Transverse colon (tissue), 4 donors: ENCODE data around the gene SLC26A6. TPM values are rescaled to one million over a fixed set of nuclear protein-coding genes. Genes with fewer than 3 reads are reported as not detected.

Source experiments
- DNase-seq: peaks from one replicate; pipeline ENCODE4 v3.0.0-alpha.2; 2019
- H3K27ac ChIP-seq, 4 donors: fragments of 200-600 bp; sonication (generic); 2 replicates each; pipeline ENCODE4 v1.5.1; 2016 to 2018; ENCODE audit warnings: inconsistent platforms in 4 of 4
- H3K27me3 ChIP-seq: fragments of 200-600 bp; sonication (generic); 2 replicates; pipeline ENCODE4 v1.5.1; 2017; ENCODE audit warnings: inconsistent platforms
- H3K36me3 ChIP-seq, 4 donors: fragments of 200-600 bp; sonication (generic); 2 replicates each; pipeline ENCODE4 v1.5.1; 2017 to 2019; ENCODE audit warnings: inconsistent platforms in 4 of 4
- H3K4me1 ChIP-seq, 4 donors: fragments of 200-600 bp; sonication (generic); 2 replicates each; pipeline ENCODE4 v1.5.1; 2017 to 2020; ENCODE audit warnings: inconsistent platforms in 4 of 4
- H3K4me3 ChIP-seq, 4 donors: fragments of 200-600 bp; sonication (generic); 1 replicate in 1 of 4; 2 replicates in 3 of 4; pipeline versions ENCODE4 v1.5.1 to v1.6.1; 2017 to 2019; ENCODE audit warnings: inconsistent platforms in 4 of 4
- H3K9me3 ChIP-seq, 2 donors: fragments of 200-600 bp; sonication (generic); 2 replicates each; pipeline ENCODE4 v1.5.1; 2017 to 2019; ENCODE audit warnings: inconsistent platforms in 2 of 2
- EP300 ChIP-seq: sonication (generic); formaldehyde crosslinking; IDR thresholded peaks from one replicate; pipeline ENCODE4 v1.6.1; 2017; ENCODE audit warnings: antibody characterized with exemption, low read depth
- POLR2A ChIP-seq: fragments of 450-650 bp; IDR thresholded peaks from one replicate; pipeline ENCODE4 v1.6.1; 2016; ENCODE audit warnings: antibody characterized with exemption, mild to moderate bottlenecking, moderate library complexity
- POLR2AphosphoS5 ChIP-seq, 3 donors: sonication (generic); formaldehyde crosslinking; IDR thresholded peaks; one replicate each; pipeline ENCODE4 v1.6.1; 2016; ENCODE audit warnings: antibody characterized with exemption in 3 of 3
- WGBS, 2 donors: methylation state at CpG; one replicate each; pipeline ENCODE4 v1.1.5; 2018; ENCODE audit warnings: low coverage in 1 of 2; 5-methylcytosine and 5-hydroxymethylcytosine counted together
- in situ Hi-C, 4 donors: fragments of 200-750 bp; cut with MboI; loops; one replicate each; pipeline versions ENCODE4 v1.15.0 to v1.15.1; 2017; ENCODE audit warnings: low sequenced_read_pairs in 3 of 4, low pct_ligation_motif_present in 1 of 4, low pct_unique_long_range_greater_than_20kb in 1 of 4
- intact Hi-C: fragments of 100-400 bp; cut with DNase I; formaldehyde crosslinking; loops from one replicate; pipeline ENCODE4 v1.15.1; 2023; ENCODE audit warnings: low total_unique reads
- total RNA-seq, 4 donors: library from RNA; depleted of rRNA; stranded (reverse); fragments of >200 nt; gene quantifications; one replicate each; pipeline ENCODE4 v1.1.0, GENCODE V29; 2016
- TF ChIP-seq, protein P1 (sequence below), 5 experiments: fragments of 200-600 bp in 3 of 5; fragments of 450-650 bp in 2 of 5; sonication (generic) in 3 of 5; IDR thresholded peaks; 1 replicate in 2 of 5; 2 replicates in 3 of 5; pipeline ENCODE4 v1.5.1; 2016 to 2017; ENCODE audit warnings: antibody characterized with exemption in 5 of 5, inconsistent platforms in 3 of 5, mild to moderate bottlenecking in 2 of 5, moderate library complexity in 1 of 5

The SLC26A6 gene, protein sequence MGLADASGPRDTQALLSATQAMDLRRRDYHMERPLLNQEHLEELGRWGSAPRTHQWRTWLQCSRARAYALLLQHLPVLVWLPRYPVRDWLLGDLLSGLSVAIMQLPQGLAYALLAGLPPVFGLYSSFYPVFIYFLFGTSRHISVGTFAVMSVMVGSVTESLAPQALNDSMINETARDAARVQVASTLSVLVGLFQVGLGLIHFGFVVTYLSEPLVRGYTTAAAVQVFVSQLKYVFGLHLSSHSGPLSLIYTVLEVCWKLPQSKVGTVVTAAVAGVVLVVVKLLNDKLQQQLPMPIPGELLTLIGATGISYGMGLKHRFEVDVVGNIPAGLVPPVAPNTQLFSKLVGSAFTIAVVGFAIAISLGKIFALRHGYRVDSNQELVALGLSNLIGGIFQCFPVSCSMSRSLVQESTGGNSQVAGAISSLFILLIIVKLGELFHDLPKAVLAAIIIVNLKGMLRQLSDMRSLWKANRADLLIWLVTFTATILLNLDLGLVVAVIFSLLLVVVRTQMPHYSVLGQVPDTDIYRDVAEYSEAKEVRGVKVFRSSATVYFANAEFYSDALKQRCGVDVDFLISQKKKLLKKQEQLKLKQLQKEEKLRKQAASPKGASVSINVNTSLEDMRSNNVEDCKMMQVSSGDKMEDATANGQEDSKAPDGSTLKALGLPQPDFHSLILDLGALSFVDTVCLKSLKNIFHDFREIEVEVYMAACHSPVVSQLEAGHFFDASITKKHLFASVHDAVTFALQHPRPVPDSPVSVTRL
- total RNA-seq = 100 to 1,000 TPM; 134 to 282 (median 193) TPM

DNA sequence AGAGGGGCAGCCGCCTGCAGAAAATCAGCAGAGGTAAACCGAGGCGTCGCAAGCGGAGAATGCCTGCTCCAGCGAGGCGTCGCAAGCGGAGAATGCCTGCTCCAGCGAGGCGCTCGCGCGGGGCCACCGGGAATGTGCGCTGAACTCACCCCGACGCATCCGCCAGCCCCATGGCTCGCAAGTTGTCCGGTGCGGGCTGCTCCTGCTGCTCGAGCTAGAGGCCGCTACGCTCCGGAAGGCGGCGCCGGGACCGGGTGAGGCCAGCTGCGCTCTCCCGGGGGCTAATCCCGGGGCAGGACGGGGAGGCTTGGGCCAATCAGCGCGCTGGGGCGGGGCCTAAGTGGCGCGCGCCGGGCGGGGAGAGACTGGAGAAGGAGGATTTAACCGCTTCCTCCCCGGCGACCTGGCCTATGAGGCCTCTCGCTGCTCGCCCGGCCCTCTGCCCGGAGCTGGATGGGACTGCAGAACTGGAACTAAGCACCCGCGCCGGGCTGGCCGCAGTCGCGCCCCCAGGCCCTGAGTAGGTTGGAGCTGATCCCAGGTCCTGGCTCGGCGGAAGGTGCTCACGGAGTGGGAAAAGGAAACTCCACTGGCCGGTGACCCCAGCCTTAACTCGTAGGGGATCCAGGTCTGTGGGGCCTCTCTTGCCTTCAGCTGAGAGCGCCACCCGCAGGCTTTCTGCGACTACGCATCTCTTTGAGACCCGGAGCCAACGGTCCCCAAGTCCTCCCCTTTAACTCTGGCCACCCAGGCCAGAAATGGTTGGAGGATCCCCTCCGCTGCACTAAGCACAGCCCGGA is at the start of gene SLC26A6:
Gene SLC26A6 (minus strand): TSS at position 240 of the 800 bp plus-strand sequence. CDS start 68 bp downstream, at position 172.
- in situ Hi-C loops (no loop called here), intact Hi-C loops (no loop called here)
- Histone ChIP-seq H3K27me3 (no peaks in the 10 kb centered on the region), H3K27ac (peak within 1 kb of the TSS; percentile 79 to 95 (median 91)), H3K4me1 (peaks cover 15 to 23% (median 20%) of the 10 kb centered on the region in 4 donors), H3K4me3 (peak within 1 kb of the TSS; percentile 60 to 96 (median 84)), H3K9me3 (no peaks in the 10 kb centered on the region), H3K36me3 (peaks cover 0 to 5% (median 0%) of the 10 kb centered on the region in 4 donors)
- peak; percentile 99 for DNase-seq
- peak; percentile 79 for TF ChIP-seq POLR2A
- peak; percentile 87 to 93 (median 88) for TF ChIP-seq POLR2AphosphoS5 (IDR thresholded peaks at IDR 0.05)
- TF ChIP-seq EP300 = no peak
- TF ChIP-seq, protein P1, sequence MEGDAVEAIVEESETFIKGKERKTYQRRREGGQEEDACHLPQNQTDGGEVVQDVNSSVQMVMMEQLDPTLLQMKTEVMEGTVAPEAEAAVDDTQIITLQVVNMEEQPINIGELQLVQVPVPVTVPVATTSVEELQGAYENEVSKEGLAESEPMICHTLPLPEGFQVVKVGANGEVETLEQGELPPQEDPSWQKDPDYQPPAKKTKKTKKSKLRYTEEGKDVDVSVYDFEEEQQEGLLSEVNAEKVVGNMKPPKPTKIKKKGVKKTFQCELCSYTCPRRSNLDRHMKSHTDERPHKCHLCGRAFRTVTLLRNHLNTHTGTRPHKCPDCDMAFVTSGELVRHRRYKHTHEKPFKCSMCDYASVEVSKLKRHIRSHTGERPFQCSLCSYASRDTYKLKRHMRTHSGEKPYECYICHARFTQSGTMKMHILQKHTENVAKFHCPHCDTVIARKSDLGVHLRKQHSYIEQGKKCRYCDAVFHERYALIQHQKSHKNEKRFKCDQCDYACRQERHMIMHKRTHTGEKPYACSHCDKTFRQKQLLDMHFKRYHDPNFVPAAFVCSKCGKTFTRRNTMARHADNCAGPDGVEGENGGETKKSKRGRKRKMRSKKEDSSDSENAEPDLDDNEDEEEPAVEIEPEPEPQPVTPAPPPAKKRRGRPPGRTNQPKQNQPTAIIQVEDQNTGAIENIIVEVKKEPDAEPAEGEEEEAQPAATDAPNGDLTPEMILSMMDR (IDR thresholded peaks at IDR 0.05) = peak in 4 of 5 experiments; percentile 42 to 92 (median 70)
- 1% methylated on average over 56 of the region's 68 CpGs; no CpG with 5 or more reads in 1 of the 2 donors for WGBS, 2 donors

DNA sequence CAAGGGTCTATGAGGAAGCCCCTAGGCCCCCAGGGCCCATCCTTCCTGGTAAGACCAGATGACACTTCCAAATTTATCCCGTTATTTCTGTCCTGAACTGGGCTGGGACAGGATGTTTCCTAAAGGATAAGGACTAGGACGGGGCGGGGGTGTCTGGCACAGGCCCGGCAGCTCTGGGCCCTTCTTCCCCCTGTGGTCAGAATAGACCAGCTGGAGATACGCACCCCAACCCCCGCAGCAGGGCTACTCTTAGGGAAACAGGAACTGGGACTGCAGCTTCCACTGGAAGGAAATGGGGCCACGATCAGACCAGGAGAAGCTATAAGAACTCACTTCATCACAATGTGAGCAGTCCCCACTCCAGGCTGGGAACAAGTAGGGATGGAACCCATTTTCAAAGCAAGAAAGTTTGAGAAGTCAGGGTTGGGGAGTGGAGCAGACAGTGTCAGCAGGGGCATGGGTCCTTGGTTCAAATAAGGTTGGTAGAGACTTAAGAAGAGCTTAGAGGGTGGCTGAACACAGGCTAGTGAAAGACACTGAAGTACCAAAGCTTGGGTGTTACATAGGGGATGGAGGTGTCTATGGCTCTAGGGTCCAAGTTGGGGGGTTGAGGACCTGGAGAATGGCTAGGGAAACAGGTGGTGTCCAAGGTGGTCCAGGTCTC is 49.4 kb upstream of the SLC26A6 start:
- H3K9me3 ChIP-seq = no peaks in the 10 kb centered on the region
- TF ChIP-seq POLR2AphosphoS5 (IDR thresholded peaks at IDR 0.05) = no peak
- TF ChIP-seq EP300 = no peak
- TF ChIP-seq, protein P1 (IDR thresholded peaks at IDR 0.05) = no peak
- TF ChIP-seq POLR2A = no peak
- peak overlapping the region in 3 of 4 donors; percentile 12 to 88 (median 86) for H3K27ac ChIP-seq
- in situ Hi-C loops = no loop called here
- no peaks in the 10 kb centered on the region for H3K27me3 ChIP-seq
- intact Hi-C loops = no loop called here
- DNase-seq = peak; percentile 44
- peaks cover 0 to 40% (median 13%) of the 10 kb centered on the region in 4 donors for H3K36me3 ChIP-seq
- peak overlapping the region in 3 of 4 donors; percentile 50 to 68 (median 65) for H3K4me3 ChIP-seq
- 53% methylated on average over 7 of the region's 7 CpGs; no CpG with 5 or more reads in 1 of the 2 donors for WGBS, 2 donors
- H3K4me1 ChIP-seq = peaks cover 23 to 31% (median 28%) of the 10 kb centered on the region in 4 donors

DNA sequence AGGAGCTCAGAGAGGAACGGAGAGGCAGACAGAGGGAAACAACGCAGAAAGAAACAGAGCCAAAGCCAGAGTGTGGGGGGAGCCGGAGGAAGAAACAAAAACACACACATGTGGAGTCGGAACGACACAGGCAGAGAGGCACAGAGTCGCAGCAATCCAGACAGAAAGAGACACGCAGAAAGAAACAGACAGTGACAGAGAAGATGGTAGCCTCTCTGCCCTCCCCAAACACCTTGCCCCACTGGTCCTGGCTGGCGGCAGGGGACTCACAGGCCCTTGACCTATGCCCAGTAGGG is 48.7 kb upstream of the SLC26A6 start:
- TF ChIP-seq EP300 (no peak), POLR2AphosphoS5 (IDR thresholded peaks at IDR 0.05) (no peak), POLR2A (no peak)
- TF ChIP-seq, protein P1 (IDR thresholded peaks at IDR 0.05) = no peak
- 80 to 82% methylated on average over 3 to 8 of the region's 8 CpGs for WGBS, 2 donors
- Histone ChIP-seq H3K9me3 (no peaks in the 10 kb centered on the region), H3K4me3 (peak overlapping the region in 3 of 4 donors; percentile 50 to 68 (median 65)), H3K27me3 (no peaks in the 10 kb centered on the region), H3K27ac (peak overlapping the region in 1 of 4 donors; percentile 86), H3K4me1 (peaks cover 23 to 31% (median 28%) of the 10 kb centered on the region in 4 donors), H3K36me3 (peaks cover 0 to 34% (median 10%) of the 10 kb centered on the region in 4 donors)
- intact Hi-C loops (no loop called here), in situ Hi-C loops (no loop called here)
- no peak for DNase-seq
